Left kidney (tissue), 2 donors: ENCODE measurements around the gene RCSD1. TPM values are rescaled to one million over a fixed set of nuclear protein-coding genes. Genes with fewer than 3 reads are reported as not detected.

Experiments used
- DNase-seq: peaks from one replicate; pipeline ENCODE4 v3.0.0-alpha.2; 2013
- polyA plus RNA-seq: library from polyadenylated mRNA; unstranded; fragments of 120-200 nt; gene quantifications from one replicate; pipeline ENCODE4 v1.2.1, GENCODE V29; 2013; ENCODE audit not compliant: insufficient read length

RCSD1 gene
- polyA plus RNA-seq, 1 donor, result 12.0 TPM

DNA sequence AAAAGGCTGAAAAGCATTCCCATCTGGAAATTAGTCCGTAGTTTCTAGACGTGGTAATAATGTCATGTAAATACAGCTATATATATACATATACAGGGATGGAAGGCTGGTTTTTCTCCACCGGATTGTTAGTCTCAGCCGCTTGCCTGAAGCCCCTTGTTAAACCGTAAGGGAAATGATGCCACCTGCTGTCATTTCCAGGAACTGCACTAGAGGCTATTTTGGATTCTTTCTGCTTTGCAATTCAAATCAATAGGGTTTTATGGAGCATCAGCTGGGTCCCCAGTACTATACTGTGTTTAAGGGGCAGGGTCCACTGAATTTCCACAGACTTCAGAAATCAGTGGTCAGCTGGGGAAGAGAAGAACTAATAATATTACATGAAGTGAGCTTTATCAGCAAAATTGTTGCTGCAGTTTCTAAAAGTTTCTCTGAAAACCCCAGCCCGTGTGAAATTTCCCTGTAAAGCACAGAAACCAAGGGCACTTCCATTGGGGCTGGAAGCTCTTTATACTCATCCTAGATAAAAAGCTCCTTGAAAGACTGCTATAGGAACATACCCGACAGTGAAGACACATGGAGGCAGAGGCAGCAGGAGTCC is 58.0 kb downstream of the RCSD1 start:
- DNase-seq, result peak; percentile 81

DNA sequence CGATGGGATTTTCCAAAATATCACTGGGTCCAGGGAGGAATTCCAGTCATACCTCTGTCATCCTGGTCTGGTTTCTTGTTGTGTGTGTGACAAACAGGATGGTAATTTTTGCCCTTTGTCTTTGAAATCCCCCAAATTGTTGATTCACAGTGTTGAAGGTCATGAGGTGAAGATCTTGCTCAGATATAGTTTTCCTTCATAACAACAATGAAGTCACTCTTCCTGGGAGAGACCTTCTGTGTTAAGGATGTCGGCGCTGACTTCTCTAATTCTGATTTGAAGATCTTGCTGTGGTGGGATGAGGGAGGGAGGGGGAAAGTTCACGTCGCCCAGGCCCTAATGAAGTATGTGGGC is 59.5 kb downstream of the RCSD1 start:
- DNase-seq, result no peak

DNA sequence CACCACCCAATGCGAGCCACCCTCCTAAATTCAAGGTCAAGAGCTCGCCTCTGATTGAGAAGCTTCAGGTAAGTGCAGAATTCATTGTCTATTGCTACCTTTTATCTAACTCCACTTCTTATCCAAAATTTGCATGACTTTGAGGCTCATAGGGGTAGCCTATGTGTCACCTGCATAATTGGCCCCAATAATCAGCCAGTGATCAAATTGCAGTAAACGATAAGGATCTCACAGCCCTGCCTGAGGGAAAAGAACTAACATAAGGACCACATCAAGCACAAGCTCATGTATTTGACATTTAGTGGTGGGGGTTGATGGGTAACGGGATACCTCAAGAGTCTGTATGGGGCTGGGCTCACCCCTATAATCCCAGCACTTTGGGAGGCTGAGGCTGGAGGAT is 60.0 kb downstream of the RCSD1 start:
- no peak for DNase-seq

DNA sequence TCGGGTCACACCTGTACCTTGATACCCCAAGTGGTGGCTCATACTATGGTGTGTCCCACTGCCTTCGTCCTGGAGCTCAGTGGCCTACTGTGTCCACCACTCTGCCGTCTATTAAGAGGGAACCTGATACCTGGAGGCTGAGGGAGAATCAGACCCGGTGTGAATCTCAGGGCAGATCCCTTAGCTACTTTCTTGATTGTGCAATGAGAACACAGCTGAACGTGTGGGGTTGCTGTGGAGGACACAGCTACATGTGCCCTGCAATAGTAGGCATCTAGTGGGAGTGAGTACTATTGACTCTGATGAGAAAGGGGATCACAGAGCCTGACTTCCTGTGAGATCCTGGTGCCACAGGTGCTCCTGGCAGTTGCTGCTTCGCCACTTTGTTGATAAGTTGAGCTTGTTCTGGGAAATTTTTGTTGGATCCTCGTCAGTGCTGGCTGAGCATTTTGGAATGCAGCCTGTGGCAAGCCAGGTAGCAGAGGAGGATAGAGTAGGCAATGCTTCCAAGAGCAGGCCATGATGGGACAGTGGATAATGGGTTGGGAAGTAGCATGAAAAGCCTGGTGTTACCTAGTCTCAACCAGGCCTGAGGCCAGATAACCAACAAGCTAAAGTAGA is 63.5 kb downstream of the RCSD1 start:
- DNase-seq, result no peak

DNA sequence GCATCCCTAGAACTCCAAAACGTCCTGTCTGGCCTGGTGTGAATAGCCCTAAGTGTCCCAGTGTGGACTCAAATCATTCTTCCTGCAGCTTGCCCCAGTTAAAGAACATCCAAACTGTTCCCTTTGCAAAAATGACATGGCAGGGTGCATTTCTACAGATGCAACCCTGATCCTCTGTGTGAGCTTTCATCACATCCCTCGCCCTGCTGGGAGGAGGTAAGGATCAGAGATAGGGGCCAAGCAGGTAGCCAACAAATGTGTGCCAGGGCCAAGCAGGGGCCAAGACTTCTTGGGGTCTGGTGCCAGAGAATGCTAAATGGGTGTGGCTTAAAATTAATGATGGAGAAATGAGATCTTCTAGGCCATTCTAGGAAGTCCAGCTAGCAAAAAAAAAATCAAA is 64.7 kb downstream of the RCSD1 start:
- DNase-seq, result no peak

DNA sequence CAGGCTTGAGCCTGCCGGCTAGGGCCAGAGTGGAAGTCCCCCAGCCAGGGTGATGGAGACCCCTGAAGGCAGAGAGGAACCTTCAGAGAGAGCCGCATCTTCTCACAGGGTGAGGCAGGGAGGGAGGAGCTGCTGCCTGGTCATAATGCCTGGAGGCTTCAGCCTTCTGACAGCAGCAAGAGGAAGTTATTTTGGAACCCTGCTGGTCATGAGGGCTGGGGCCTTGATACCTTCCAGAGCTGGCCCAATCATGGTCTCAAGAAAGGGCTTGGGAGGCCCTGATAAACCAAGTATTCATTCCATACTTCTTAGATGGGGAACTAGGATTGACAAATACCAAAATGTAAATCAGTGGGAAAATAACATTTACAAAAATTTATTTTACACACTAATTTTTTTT is 65.1 kb downstream of the RCSD1 start:
- DNase-seq, result no peak

DNA sequence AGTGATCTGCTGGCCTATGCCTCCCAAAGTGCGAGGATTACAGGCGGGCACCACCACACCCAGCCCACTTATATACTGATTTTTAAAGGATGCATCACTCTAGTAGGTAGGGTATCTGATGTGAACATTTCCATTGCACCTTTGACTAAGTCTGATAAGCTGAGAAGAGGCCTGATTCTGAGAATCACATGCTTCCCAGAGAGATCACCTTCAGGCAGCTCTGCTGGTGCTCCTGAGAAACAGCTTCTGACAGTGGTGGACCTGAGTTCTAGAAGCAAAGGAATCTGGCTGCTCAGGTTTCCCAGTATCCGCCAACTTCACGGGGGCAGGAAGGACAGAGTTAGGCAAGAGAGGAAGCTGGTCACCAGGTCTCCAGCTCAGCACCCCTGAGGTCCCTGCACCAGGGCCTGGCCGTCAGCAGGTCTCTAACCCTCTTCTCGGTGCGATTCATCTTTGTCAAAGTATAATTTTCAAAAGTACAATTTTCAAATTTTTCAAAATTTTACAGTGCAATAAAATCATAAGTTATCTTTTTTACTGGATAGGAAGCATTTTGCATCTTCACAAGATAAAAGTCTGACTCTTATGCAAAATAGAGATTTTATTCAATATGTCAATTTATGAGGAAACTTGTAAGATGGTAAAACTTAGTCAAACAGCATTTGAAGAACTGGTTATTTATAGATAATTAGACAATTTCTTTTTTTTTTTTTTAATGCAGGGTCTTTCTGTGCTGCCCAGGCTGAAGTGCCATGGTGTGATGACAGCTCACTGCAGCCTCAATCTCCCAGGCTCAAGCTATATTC is 65.9 kb downstream of the RCSD1 start:
- no peak for DNase-seq

DNA sequence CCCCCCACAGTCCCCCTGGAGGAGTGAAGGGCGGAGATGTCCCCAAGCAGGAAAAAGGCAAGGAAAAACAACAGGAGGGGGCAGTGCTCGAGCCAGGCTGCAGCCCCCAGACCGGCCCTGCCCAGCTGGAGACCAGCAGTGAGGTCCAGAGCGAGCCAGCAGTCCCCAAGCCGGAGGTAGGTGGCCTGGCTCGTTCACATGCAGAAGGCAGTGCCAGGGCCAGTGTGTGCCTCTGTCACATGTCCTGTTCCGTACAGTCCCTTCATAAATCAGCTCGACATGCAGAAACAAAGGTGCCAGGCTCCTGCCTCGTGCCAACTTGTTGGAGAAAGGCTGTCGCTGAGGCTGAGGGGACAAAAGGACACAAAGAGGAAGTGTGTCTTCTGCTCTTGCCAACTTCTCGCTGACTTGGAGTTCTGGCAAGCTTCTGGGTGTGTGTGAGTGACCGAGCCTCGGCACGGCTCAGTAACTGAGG is 67.7 kb downstream of the RCSD1 start:
- peak; percentile 8 for DNase-seq

DNA sequence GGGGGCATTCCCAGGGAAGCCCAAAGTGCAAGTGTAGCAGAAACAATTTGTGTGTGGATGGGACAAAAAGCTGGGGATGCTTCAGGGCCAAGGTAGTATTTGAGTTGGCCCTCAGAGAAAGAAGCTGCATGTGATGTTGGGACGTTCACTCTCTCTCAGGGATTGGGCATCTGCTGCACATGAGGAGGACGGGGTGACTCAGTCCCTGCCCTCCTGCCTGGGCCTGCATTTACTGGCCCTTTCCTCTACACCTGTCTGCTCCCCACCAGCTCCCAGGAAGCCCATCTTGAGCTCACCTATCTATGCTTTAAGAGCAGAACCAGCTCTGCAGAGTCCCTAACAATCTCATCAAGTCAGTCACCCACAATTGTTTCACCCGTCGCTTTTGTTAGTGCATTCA is 68.3 kb downstream of the RCSD1 start:
- DNase-seq, result no peak

DNA sequence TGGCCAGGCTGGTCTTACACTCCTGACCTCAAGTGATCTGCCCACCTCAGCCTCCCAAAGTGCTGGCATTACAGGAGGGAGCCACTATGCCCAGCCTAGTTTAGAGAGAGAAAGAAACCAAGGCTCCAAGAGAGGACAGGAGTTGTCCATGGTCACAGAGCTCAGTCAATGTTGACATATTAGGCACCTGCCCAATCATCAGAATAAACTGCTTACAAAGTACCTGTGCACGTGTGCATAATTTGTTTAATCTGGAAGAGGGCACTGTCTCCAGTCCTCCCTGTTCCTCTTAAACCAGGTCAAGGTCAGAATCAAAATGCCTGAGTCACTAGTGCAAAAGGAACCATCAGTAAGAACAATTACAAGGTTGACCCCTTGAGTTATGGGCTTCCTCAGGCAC is 71.5 kb downstream of the RCSD1 start:
- DNase-seq, result no peak

DNA sequence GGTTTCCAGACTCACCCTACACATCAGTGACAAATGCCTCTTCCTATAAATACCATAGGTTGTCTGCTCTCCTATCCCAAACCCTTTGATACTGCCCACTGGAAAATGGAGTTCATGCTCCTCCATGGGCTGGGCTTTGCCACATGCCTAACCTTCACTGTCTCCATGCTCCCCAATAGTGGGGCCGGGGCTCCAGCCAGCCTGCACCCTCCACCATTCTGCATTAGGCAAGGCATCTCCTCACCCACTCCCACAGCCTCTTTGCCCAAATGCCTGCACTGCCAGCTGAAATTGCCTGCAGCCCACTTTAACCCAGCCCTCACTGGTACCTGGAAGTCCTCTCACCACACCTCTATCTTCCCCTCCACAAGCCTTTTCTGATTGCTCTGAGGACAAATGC is 73.5 kb downstream of the RCSD1 start:
- no peak for DNase-seq

DNA sequence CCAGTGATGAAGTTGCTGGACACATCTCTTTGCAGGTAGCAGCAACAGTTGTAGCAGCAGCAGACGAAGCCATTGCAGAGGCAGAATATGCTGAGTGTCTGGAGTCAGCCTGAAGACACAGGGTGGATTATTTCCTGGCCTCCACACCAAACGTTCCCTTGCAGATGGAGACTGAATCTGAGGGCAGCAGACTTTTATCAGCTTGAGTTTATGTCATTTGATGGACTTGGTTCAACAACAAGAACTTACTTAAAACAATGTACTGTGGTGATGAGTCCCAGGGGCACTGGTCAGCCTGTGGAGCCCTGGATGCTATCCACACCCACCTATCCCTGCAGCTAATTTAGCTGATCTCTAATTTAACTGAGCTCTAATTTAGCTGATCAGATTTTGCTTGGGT is 74.7 kb downstream of the RCSD1 start:
- DNase-seq, result no peak

DNA sequence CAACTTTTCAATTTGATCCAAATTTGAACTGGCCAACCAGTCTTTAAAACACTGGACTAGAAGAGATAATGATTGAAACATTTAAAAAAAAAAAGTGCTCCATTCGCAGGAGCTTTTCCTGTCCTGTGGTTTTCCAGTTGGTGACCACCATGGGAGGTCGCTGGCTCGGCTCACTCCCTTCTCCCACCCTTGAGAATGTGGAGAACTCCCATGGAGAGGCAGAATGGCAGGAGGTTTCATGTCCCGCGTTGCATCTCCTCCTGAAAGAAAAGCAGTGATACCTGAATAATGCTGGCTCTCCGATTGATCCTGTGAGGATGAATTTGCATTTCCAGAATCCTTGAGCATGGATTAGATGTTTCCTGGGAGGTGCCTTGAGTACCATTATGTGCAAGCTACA is 75.2 kb downstream of the RCSD1 start:
- no peak for DNase-seq

DNA sequence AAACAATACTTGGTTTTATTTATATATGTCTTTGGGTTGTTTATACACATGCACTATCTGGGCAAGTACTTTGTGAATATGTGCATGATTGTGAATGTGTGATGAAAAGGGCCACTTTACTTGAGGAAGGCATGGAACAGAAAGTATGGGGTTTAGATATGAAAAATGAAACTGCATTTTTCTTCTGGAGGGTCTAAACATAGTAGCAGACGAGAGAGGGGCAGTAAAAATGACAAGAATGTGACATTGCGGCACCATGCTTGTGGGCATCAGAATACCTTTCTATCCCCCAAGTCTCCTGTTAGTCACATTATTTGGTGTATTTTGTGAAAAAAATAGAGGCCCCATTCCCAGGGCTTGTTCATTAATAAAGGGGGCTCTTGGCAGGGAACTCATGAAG is 76.3 kb downstream of the RCSD1 start:
- DNase-seq, result no peak

DNA sequence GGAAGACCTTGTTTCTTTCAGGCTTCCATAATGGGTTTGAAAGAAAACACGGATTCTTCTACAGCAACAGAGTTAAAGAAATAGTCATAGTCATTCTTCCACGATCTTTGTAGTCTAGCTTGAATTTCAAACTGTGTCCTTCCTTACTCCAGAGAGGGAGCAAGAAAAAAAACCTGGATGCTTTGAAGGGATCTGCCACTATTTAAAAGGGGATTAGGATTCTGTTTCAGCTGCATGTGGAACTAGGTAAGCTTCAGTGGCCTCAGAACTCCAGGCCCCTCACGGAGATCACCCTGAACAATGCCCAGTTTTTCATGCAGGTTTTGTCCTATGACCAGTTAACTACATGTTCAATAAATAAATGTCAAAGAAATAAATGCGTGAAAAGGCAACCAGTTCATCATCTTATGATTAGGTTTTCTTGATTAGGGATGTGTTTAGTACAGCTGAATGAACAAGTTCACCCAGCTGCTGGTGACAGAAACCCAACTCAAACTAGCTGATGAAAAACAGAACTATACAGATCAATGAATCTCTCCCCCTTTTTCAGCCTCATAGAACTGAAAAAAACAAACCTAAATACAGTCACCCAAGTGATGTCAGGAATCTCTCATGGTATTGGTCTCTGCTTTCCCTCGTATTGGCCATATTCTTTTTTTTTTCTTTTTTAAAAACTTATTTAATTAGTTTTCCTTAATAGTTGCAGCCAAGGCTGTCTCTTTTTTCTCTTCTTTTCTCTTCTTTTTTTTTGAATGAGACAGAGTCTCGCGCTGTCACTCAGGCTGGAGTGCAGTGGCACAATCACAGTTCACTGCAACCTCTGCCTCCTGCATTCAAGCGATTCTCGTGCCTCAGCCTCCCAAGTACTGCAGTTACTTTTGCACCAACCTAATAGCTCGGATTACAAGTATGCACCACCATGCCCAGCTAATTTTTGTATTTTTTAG is 77.2 kb downstream of the RCSD1 start:
- no peak for DNase-seq

DNA sequence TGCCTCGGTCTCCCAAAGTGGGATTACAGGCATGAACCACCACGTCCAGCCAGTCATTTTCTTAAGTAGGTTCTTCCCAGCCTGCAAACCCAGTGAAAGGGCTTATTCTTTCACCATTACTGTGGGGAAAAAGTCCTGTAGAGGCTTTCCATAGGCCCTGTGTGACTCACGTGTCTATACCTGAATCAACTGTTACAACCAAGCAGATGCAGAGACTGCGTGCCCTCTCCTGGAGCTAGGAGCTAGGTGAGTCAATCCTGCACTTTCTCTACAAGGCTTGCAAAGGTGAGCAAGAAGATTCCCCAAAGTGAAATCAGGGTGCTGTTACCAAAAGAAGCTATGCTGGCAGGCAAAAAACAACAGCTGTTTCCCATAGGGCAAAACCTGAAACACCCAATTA is 77.9 kb downstream of the RCSD1 start:
- no peak for DNase-seq

DNA sequence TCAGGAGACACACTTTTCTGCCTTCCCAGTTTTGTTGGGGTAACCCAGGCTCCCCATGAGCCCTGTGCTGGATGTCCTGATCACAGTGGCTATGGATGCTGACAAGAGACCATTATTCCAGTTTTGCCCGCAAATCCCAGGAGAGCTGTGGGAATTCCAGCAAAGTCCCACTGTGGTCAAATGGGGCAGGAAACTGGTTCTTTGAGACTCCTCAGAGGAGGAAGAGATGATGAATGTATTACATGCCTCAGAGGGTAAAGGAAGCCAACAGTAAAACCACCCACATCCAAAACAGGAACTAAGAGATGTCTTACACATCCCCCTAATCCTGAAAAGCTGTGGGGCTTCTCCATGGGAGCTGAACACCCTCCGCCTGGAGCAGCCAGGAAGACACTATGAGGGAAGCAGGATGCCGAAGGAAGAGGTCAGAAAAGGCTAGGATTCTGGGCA is 78.9 kb downstream of the RCSD1 start:
- DNase-seq, result no peak

DNA sequence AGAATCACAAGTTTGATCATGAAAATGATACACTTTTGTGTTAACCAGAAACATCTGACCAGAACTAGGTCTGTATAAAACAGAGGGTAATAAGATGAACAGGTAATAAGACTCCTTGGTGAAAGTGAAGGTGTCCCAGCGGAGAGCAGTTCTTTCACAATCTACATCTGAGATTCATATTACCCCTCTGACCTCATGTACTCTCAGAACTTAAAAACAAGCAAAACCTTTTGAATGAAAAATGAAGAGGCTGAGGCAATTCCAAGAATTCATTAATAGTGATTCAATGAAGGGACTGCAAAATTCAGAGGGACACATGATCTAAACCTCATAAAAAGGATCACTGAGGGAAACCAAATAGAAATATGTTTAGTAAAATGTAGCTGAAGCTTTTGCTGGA is 80.8 kb downstream of the RCSD1 start:
- no peak for DNase-seq

DNA sequence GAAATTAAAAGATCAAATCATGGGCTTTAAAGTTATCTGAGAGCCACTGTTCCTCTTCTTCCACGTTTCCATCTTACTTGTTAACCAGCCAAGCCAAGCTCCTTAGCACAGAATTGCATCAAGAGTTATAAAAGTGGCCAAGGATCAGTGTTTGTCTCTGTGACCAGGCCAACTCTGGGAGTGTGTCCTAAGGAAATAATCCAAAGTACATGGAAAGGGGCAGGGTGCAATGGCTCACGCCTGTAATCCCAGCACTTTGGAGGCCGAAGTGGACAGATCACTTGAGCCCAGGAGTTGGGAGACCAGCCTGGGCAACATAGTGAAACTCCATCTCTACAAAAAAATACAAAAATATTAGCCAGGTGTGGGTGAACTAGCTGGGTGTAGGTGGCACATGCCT is 81.8 kb downstream of the RCSD1 start:
- DNase-seq, result no peak

DNA sequence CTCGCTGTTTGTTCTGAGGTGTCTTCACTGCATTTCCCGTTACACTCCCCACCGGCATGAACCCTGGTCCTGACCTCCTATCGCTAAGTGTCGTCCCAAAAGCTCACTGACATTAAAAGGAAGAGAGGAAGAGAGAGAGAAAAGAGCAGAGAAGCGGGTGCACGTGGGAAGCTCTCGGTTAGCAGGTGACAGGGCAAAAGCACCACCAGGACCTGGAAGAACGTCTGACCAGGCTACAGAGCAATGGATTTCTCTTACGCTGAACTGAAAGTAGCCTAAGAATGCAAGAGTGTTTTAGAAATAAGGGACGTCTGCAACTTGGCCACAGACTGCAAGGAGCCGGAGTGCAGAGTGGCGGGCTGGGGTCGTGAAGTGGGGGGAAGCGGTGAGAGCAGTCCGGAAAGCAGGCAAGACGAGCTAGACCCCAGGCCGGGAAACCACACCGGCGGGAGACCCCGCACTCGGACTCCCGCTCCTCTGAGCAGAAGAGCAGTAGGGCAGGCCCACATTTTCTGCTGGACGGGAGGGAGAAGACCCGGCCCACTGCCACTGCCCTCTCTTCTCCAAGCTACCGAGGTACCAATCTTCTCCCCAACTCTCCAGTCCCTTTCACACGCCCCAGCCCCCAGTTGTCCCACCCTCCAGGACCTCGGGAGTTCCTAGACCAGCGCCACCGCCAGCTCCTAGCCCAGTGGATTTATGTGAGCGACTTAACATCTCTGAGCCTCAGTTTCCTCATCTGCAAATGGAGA is 83.5 kb downstream of the RCSD1 start:
- DNase-seq, result no peak

DNA sequence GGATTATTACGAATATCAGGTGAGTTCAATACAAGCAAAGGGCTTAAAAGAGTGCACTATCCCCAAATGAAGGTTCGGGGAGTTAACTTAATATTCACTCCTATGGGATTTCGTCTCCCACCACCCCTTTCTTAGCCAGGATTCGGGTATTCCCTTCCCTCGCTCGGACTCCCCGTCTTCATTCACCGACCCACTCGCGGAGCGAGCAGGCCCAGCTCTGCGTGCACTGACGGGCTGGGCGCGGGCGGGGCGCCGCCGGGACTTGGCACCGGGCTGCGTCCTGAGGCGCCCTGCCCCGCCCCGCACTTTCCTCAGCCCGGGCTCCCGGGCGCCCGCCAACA is 84.0 kb downstream of the RCSD1 start:
- no peak for DNase-seq
